Measurements from ENCODE around the gene CBX4. TPM values are rescaled to one million over a fixed set of nuclear protein-coding genes. Genes with fewer than 3 reads are reported as not detected.

Gene CBX4
- total and polyA plus RNA-seq, 12 donors = 9.4 to 38.2 (median 24.6) TPM

DNA sequence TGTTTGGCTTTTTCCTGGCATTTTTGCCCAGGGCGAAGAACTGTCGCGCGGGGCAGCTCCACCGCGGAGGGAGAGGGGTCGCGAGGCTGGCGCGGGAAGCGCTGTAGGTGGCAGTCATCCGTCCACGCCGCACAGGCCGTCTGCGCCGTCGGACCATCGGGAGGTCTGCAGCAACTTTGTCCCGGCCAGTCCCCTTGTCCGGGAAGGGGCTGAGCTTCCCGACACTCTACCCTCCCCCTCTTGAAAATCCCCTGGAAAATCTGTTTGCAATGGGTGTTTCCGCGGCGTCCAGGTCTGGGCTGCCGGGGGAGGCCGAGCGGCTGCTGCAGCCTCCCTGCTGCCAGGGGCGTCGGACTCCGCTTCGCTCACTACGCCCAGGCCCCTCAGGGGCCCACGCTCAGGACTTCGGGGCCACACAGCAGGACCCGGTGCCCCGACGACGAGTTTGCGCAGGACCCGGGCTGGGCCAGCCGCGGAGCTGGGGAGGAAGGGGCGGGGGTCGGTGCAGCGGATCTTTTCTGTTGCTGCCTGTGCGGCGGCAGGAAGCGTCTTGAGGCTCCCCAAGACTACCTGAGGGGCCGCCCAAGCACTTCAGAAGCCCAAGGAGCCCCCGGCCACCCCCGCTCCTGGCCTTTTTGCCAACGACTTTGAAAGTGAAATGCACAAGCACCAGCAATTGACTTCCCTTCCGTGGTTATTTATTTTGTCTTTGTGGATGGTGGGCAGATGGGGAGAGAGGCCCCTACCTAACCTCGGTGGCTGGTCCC lies 2.3 kb upstream of the CBX4 start:
- WGBS, 2 donors = 1 to 3% methylated on average over 55 of the region's 55 CpGs
- no peaks in the 10 kb centered on the region for H3K9me3 ChIP-seq
- peaks cover 33 to 82% (median 77%) of the 10 kb centered on the region in 9 donors for H3K4me1 ChIP-seq
- DNase-seq = no peak
- H3K36me3 ChIP-seq = peaks cover 0 to 3% (median 0%) of the 10 kb centered on the region in 9 donors
- peak in 1 of 9 donors; percentile 6 for TF ChIP-seq CTCF (IDR thresholded peaks at IDR 0.05)
- H3K27me3 ChIP-seq = peaks cover 20 to 68% (median 40%) of the 10 kb centered on the region in 7 donors
- intact Hi-C loops (cut with DNase I) = loop anchor here in 8 of 10 donors (5.0 to 10.0 kb wide), 8 partner anchors 34 to 151 kb away; partner anchors contain the start of gene CBX8 (in 3 of the 8)
- peak overlapping the region in 1 of 10 donors; percentile 0 for H3K4me3 ChIP-seq
- no peak for ATAC-seq
- H3K27ac ChIP-seq = peak overlapping the region in 1 of 10 donors; percentile 40

DNA sequence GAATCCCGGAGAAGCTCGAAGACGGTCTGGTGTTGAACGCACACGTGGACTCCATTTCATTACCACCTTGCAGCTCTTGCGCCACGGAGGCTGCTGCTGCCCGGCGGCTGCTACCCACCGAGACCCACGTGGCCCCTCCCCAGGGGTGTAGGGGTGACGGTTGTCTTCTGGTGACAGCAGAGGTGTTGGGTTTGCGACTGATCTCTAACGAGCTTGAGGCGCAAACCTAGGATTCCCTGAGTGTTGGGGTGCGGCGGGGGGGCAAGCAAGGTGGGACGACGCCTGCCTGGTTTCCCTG lies 1.7 kb upstream of the CBX4 start:
- WGBS, 2 donors = 3% methylated on average over 19 of the region's 19 CpGs
- no peak for ATAC-seq
- no peak for DNase-seq
- Histone ChIP-seq H3K36me3 (peaks cover 0 to 7% (median 0%) of the 10 kb centered on the region in 9 donors), H3K4me3 (peak overlapping the region in 3 of 10 donors; percentile 0 to 91 (median 8)), H3K27me3 (peaks cover 20 to 62% (median 40%) of the 10 kb centered on the region in 7 donors), H3K4me1 (peaks cover 38 to 87% (median 83%) of the 10 kb centered on the region in 9 donors), H3K9me3 (no peaks in the 10 kb centered on the region), H3K27ac (no peak overlapping the region)
- no peak for TF ChIP-seq CTCF (IDR thresholded peaks at IDR 0.05)
- intact Hi-C loops (cut with DNase I) = loop anchor here in 8 of 10 donors (5.0 to 10.0 kb wide), 8 partner anchors 34 to 151 kb away; partner anchors contain the start of gene CBX8 (in 3 of the 8)

GRCh38 chr17:79840269-79840988 lies 1.2 kb upstream of the CBX4 start:
- H3K27ac ChIP-seq = peak overlapping the region in 4 of 10 donors; percentile 70 to 89 (median 79)
- intact Hi-C loops (cut with DNase I) = loop anchor here in 8 of 10 donors (5.0 to 10.0 kb wide), 8 partner anchors 33 to 152 kb away; partner anchors contain the start of gene CBX8 (in 3 of the 8)
- H3K9me3 ChIP-seq = no peaks in the 10 kb centered on the region
- H3K27me3 ChIP-seq = peaks cover 20 to 59% (median 40%) of the 10 kb centered on the region in 7 donors
- peak in 2 of 8 donors; percentile 0 for ATAC-seq
- H3K4me3 ChIP-seq = peak overlapping the region in 7 of 10 donors; percentile 47 to 99 (median 63)
- peaks cover 0 to 7% (median under 1%) of the 10 kb centered on the region in 9 donors for H3K36me3 ChIP-seq
- TF ChIP-seq CTCF (IDR thresholded peaks at IDR 0.05) = peak in 4 of 9 donors; percentile 21 to 47 (median 42)
- DNase-seq = peak; percentile 52 to 70
- peaks cover 38 to 85% (median 80%) of the 10 kb centered on the region in 9 donors for H3K4me1 ChIP-seq
- WGBS, 2 donors = 2 to 4% methylated on average over 67 to 74 of the region's 74 CpGs
